CD1c-positive myeloid dendritic cell (primary cell): Measurements from ENCODE around the gene SART3.
"Not testable (repeated sequence)": the region's sequence is repeated elsewhere in the genome, so short reads cannot be mapped to it uniquely, and the experiment has no call there.

Experiments
- DNase-seq: peaks from one replicate; pipeline ENCODE4 v3.0.0-alpha.2; 2016; ENCODE audit errors: extremely low spot score

The SART3 gene

GRCh38 chr12:108491256-108491655, 69.7 kb downstream of the SART3 start:
- DNase-seq, result no peak

GRCh38 chr12:108487029-108487428, 73.9 kb downstream of the SART3 start:
- DNase-seq, result not testable (repeated sequence)

GRCh38 chr12:108485371-108485770, 75.6 kb downstream of the SART3 start:
- not testable (repeated sequence) for DNase-seq

GRCh38 chr12:108484845-108485244, 76.1 kb downstream of the SART3 start:
- DNase-seq, result no peak

GRCh38 chr12:108484431-108484830, 76.5 kb downstream of the SART3 start:
- DNase-seq, result no peak

- no peak for DNase-seq
Measured at GRCh38 chr12:108483213-108484059, 77.5 kb downstream of the SART3 start.

GRCh38 chr12:108482717-108483212, 78.2 kb downstream of the SART3 start:
- DNase-seq, result no peak

GRCh38 chr12:108479364-108480070, 81.5 kb downstream of the SART3 start:
- DNase-seq, result no peak

GRCh38 chr12:108478611-108479206, 82.3 kb downstream of the SART3 start:
- no peak for DNase-seq

- no peak for DNase-seq
Measured at GRCh38 chr12:108477881-108478259, 83.1 kb downstream of the SART3 start.

GRCh38 chr12:108477055-108477880, 83.7 kb downstream of the SART3 start:
- DNase-seq, result no peak

GRCh38 chr12:108475396-108475795, 85.6 kb downstream of the SART3 start:
- no peak for DNase-seq

- DNase-seq, result no peak
Measured at GRCh38 chr12:108473400-108474055, 87.4 kb downstream of the SART3 start.
